Left kidney (tissue), 2 donors: ENCODE results near the gene MED16. TPM values are rescaled to one million over a fixed set of nuclear protein-coding genes. Genes with fewer than 3 reads are reported as not detected.
"Not testable (repeated sequence)": the region's sequence is repeated elsewhere in the genome, so short reads cannot be mapped to it uniquely, and the experiment has no call there.

Source experiments
- DNase-seq: peaks from one replicate; pipeline ENCODE4 v3.0.0-alpha.2; 2013
- polyA plus RNA-seq: library from polyadenylated mRNA; unstranded; fragments of 120-200 nt; gene quantifications from one replicate; pipeline ENCODE4 v1.2.1, GENCODE V29; 2013; ENCODE audit not compliant: insufficient read length

The MED16 gene
- polyA plus RNA-seq, 1 donor, result 45.7 TPM

DNA sequence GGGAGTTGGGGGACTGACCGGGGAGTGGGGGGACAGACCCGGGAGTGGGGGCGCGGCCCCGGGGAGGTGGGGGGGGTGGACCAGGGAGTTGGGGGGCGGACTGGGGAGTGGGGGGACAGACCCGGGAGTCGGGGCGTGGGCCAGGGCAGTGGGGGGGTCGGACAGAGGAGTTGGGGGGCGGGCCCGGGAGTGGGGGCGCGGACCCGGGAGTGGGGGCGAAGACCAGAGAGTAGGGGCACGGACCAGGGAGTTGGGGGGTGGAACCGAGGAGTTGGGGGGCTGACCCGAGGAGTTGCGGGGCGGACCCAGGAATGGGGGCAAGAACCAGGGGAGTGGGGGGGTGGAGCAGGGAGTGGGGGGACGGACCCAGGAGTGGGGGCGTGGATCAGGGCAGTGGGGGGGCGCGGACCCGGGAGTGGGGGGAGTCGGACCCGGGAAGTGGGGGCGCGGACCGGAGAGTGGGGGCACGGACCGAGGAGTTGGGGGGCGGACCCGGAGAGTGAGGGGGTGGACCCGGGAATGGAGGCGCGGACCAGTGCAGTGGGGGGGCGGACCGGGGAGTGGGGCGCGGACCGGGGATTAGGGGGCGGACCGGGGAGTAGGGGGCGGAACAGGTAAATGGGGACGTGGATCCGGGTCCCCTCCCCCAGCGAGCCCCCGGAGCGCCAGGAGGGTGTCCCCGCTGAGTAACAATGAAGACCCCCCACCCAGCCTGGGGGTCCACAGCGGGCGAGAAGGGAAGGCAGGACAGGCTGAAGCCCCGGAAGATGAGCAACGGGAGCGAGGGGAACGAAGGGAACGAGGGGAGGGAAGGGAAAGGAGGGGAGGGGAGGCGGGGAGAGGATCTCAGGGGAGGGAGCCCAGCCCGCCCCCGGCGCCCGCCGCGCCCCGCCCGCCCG, 19.4 kb upstream of the MED16 start:
- no peak for DNase-seq

GRCh38 chr19:911197-912033, 18.4 kb upstream of the MED16 start:
- no peak for DNase-seq

DNA sequence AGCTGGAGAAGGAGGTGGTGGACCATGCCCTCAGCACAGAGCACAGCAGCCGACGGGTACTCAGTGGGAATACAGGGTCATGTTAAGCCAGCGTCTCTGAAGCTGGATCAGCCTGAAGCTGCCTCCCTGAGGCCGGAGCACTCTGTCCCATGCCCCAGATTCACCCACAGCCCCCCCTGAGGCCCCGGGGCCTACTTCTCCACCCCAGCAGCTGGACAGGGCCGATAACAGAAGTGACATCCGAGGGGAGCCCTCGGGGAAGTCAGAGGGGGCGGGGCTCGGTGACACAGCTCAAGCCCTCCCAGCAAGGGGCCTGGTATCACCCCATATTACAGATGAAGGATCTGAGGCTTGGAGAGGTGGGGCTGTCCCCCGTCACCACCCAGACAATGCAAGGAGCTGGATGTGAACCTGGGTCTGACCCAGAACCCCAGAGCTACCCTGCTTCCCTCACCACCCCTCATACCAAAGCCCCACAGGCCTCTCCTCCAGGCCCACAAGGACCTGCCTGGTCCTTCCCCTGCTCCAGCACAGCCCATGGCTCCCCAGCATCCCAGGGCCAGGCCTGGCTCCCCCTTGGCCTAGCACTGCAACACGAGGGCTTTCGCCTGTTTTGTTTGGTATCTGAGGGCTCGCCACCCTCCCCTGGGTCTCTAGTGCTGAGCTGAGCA, 14.3 kb upstream of the MED16 start:
- no peak for DNase-seq

GRCh38 chr19:906480-906879, 13.5 kb upstream of the MED16 start:
- DNase-seq, result no peak

DNA sequence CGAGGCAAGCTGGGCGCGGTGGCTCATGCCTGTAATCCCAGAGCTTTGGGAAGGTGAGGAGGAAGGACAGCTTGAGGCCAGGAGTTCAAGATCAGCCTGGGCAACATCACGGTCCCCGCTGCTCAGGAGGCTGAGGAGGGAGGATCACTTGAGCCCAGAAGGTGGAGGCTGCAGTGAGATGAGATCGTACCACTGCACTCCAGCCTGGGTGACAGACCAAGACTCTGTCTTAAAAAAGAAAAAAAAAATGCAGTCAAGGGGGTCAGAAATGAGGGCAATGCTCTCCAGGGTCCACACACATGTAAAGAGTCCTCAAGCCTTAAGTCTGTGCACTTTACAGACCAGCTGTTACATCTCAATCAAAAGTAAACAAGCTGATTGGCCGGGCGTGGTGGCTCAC, 11.6 kb upstream of the MED16 start:
- DNase-seq, result no peak

GRCh38 chr19:903266-903797, 10.3 kb upstream of the MED16 start:
- DNase-seq, result peak; percentile 76

GRCh38 chr19:902446-903226, 9.6 kb upstream of the MED16 start:
- no peak for DNase-seq

DNA sequence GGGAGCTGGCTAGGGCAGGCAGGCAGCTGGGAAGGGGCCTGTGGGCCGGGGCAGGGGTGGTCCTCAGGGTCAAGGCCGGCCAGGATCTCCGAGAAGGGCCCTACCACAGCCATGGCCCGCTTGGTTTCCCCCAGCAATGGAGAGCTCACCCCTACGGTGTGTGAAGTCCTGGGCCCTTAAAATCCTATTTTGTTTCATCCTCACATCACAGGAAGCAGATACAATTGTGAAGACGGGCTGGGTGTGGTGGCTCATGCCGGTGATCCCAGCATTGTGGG, 9.0 kb upstream of the MED16 start:
- DNase-seq, result no peak

DNA sequence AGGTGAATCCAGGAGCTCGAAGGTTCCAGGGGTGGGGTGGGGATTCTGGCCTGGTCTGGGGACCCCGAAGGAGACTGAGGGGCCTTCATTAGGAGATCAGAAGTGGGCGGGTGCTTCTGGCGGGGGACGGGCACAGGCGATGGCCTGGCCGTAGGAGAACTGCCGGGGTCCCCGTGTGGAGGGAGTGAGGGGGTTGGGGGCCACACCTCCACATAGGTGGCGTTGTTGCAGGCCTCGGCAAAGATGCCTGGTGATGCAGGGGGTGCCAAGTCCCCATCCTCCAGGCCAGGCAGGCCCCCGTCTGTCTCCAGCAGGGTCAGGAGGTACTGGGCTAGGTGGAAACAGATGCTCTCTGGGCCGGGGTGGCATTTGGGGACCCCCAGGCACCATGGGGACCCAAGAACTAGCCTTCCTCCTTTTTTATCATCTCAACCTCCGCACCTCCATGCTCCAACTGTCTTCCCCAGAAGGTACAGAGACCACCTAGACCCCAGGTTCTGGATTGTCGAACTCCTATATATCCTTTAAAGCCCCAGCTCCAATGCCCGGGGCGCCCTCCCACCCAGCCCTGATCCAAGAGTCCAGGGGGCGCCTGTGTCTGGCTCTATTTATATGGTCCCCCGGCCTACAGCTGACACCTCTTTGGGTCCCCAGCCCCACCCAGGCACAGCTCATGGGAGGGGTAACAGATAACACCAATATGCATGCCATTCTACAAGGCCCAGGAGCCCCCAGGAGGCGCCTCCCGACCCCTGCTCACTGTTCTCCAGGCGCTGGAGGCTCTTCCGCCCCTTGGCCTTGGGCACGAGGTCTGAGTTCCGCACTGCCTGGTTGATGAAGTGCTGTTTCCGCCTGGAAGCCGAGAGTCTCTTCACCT, 8.5 kb upstream of the MED16 start:
- DNase-seq, result no peak

- no peak for DNase-seq
Observed at GRCh38 chr19:900302-901111, 7.5 kb upstream of the MED16 start.

DNA sequence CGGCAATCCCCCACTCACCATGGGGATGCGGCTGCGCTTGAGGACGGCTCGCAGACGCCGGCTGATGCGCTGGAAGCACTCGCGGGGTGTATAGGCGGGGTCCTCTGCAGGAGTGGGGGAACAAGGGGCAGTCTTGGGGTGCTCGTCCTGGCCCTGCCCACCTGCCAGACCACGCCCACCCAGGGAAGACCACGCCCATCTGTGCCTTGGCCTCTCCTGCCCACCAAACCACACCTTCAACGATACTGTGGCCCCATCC, 7.0 kb upstream of the MED16 start:
- DNase-seq, result no peak

- no peak for DNase-seq
Observed at GRCh38 chr19:899336-900042, 6.5 kb upstream of the MED16 start.

- DNase-seq, result peak; percentile 74
Observed at GRCh38 chr19:898663-899062, 5.7 kb upstream of the MED16 start.

- no peak for DNase-seq
Observed at GRCh38 chr19:897442-898039, 4.6 kb upstream of the MED16 start.

GRCh38 chr19:896999-897398, 4.0 kb upstream of the MED16 start:
- DNase-seq, result no peak

GRCh38 chr19:896434-896833, 3.4 kb upstream of the MED16 start:
- DNase-seq, result no peak

GRCh38 chr19:892243-892893, 619 bp downstream of the MED16 start:
- DNase-seq, result no peak

- DNase-seq, result not testable (repeated sequence)
Observed at GRCh38 chr19:891421-892200, 1.4 kb downstream of the MED16 start.
